ENCODE data around the gene SLC39A8. TPM values are rescaled to one million over a fixed set of nuclear protein-coding genes. Genes with fewer than 3 reads are reported as not detected.

Gene SLC39A8
- total RNA-seq, result 10 to 100 TPM in 3 of 4 donors, 1 to 10 TPM in 1; 9.4 to 38.6 (median 14.4) TPM

DNA sequence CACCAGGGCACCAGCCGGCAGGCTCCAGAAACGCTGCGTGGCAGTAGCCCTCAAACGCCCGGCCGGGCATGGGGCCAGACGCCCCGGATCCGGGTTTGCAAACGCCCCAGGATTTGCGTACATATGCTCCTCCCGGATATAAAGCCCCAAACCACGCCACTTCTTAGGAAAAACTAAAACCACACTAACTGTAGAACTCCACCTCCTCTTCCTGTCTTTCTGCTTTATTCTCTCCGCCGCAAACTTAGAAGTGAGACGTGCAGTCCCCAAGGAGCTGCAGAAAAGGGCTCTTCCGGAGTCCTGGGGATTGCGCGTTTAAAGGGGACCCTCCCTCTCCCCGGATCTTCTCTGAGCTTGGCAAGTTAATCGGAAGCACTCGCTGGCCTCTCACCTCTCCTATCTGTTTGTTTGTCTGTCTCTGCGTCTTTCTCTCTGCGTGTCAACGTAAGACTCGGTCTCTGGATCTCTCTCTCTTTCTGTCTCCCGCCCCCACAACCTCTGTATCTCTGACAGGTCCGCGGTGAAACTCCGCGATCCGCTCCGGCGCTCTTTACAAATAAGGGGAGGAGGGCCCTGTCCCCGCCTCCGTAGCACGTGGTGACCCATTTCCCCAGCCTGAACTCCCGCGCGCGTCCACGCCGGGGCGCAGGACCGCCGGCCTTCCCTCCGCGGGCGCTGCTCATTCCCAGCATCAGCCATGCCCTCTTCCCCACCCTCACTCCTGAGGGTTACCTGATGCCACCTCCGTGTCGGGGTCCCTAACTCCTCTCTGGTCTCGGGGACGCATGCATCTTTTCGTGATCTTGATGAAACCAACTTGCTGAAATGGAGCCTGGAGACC, at the start of gene SLC39A8:
Gene SLC39A8, minus strand, starts transcription at position 529 of the 841 bp plus-strand sequence. CDS start 820 bp downstream, outside the sequence.
- Histone ChIP-seq H3K9me3 (no peaks in the 10 kb centered on the region), H3K27me3 (no peaks in the 10 kb centered on the region), H3K4me3 (peak within 1 kb of the TSS; percentile 50 to 58), H3K27ac (peak within 1 kb of the TSS; percentile 66 to 78), H3K4me1 (no peaks in the 10 kb centered on the region), H3K36me3 (no peaks in the 10 kb centered on the region)
- intact Hi-C loops (cut with DNase I; ENCODE audit: low total_unique reads), result no loop called here
- TF ChIP-seq, protein P1, sequence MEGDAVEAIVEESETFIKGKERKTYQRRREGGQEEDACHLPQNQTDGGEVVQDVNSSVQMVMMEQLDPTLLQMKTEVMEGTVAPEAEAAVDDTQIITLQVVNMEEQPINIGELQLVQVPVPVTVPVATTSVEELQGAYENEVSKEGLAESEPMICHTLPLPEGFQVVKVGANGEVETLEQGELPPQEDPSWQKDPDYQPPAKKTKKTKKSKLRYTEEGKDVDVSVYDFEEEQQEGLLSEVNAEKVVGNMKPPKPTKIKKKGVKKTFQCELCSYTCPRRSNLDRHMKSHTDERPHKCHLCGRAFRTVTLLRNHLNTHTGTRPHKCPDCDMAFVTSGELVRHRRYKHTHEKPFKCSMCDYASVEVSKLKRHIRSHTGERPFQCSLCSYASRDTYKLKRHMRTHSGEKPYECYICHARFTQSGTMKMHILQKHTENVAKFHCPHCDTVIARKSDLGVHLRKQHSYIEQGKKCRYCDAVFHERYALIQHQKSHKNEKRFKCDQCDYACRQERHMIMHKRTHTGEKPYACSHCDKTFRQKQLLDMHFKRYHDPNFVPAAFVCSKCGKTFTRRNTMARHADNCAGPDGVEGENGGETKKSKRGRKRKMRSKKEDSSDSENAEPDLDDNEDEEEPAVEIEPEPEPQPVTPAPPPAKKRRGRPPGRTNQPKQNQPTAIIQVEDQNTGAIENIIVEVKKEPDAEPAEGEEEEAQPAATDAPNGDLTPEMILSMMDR (IDR thresholded peaks at IDR 0.05), result peak; percentile 69 to 81 (median 78)
- peak; percentile 48 to 55 for TF ChIP-seq POLR2A (IDR thresholded peaks at IDR 0.05)
- peak; percentile 75 to 82 for DNase-seq

DNA sequence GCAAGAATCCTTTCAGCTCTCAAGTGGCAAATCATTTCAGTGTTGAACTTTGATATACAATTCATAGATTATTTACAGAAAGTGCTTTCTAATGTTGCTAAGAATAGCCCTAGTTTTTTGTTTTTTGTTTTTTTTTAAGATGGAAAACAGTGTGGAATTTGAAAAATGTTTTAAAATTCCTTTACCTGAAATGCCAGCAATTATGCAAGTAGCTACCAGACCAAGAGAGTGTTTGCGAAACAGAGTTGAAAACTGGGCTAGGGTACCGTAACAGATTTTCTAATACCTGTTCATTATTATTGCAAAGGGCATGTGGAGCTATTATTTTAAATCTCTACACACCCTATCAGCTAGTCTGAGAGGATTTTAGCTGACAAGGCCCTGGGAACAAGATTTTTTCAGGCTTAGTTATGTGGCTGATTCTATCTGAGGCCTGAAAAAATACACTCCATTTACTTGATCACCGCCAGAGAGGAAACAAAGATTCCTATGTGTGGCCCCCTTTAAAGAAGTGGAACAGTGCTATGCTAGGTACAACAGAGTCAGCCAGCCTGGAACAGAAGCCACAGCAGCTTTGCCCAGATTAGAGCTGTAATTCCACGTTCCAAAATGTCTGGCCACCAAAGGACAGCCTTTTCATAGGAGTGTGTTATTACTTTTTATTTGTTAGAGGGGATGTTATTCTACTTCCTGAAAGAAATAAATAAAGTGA, 46.9 kb upstream of the SLC39A8 start:
- Histone ChIP-seq H3K36me3 (no peaks in the 10 kb centered on the region), H3K27me3 (no peaks in the 10 kb centered on the region), H3K9me3 (no peaks in the 10 kb centered on the region), H3K4me3 (no peak overlapping the region), H3K27ac (no peak overlapping the region), H3K4me1 (no peaks in the 10 kb centered on the region)
- intact Hi-C loops (cut with DNase I; ENCODE audit: low total_unique reads), result no loop called here
- TF ChIP-seq POLR2A (IDR thresholded peaks at IDR 0.05), result no peak
- TF ChIP-seq, protein P1 (IDR thresholded peaks at IDR 0.05), result no peak
- DNase-seq, result no peak

DNA sequence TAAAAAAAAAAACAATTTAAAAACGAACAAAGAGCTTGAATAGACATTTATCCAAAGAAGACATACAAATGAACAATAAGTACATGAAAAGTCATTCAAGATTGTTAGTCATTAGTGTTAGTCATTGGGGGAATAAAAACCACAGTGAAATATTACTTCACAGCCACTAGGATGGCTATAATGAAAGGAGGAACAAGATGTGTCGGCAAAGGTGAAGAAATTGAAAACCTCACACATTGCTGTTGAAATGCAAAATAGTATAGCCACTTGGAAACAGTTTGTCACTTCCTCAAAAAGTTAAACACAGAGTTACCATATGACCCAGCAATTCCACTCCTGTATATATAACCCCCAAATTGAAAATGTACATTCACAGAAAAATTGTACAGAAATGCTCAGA, 45.2 kb upstream of the SLC39A8 start:
- DNase-seq, result no peak
- H3K9me3 ChIP-seq, result no peaks in the 10 kb centered on the region
- H3K27me3 ChIP-seq, result no peaks in the 10 kb centered on the region
- H3K27ac ChIP-seq, result no peak overlapping the region
- H3K4me3 ChIP-seq, result no peak overlapping the region
- intact Hi-C loops (cut with DNase I; ENCODE audit: low total_unique reads), result no loop called here
- no peak for TF ChIP-seq POLR2A (IDR thresholded peaks at IDR 0.05)
- TF ChIP-seq, protein P1 (IDR thresholded peaks at IDR 0.05), result no peak
- no peaks in the 10 kb centered on the region for H3K4me1 ChIP-seq
- H3K36me3 ChIP-seq, result no peaks in the 10 kb centered on the region

DNA sequence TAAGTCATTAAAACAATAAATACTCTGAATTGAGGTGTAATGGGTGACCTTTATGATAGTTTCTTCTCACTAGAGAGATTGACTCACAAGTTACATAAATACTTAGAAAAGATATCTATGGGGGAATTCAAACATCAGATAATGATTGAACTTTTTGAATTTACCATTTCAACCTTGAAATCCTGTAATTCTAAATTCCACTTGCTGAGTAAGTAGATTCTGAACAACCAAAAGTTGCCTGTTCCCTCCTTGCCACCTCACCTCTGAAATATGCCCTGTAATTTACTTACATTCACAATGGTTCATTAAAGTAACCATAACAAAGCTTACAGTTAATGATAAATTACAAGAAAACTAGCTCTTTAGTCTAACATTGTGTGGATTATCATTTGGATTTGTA, 43.3 kb upstream of the SLC39A8 start:
- no peak for DNase-seq
- Histone ChIP-seq H3K9me3 (no peaks in the 10 kb centered on the region), H3K27me3 (no peaks in the 10 kb centered on the region), H3K4me3 (no peak overlapping the region), H3K36me3 (no peaks in the 10 kb centered on the region), H3K27ac (no peak overlapping the region), H3K4me1 (no peaks in the 10 kb centered on the region)
- TF ChIP-seq POLR2A (IDR thresholded peaks at IDR 0.05), result no peak
- TF ChIP-seq, protein P1 (IDR thresholded peaks at IDR 0.05), result no peak
- intact Hi-C loops (cut with DNase I; ENCODE audit: low total_unique reads), result no loop called here

Data from uterus (tissue), 4 donors.